HCT116 (cell line): ENCODE measurements around the gene PIP4K2A. TPM values are rescaled to one million over a fixed set of nuclear protein-coding genes. Genes with fewer than 3 reads are reported as not detected.

Experiments used
- ATAC-seq: fragments of 200-7000 bp; cut with Tn5 transposase; 2 replicates; pipeline ENCODE4 v1.9.1; 2020; ENCODE audit warnings: mild to moderate bottlenecking, moderate library complexity
- BruUV-seq: library from RNA; stranded (reverse); fragments of 400-500 nt; replicated peaks from 2 replicates; lab custom pipeline; 2021; lab: Mats Ljungman, UMichigan
- CTCF ChIA-PET: fragments of 300-600 bp; sonication (Branson Sonifier 250); formaldehyde crosslinking; loops from one replicate; lab custom pipeline; 2021; ENCODE audit warnings: antibody characterized with exemption; lab: Charles Lee
- POLR2A ChIA-PET: fragments of 300-600, 350-600 bp; sonication (Branson Sonifier 250); formaldehyde crosslinking; loops from one replicate; lab custom pipeline; 2021; ENCODE audit warnings: antibody characterized with exemption; lab: Charles Lee
- RAD21 ChIA-PET, 2 experiments: fragments of 300-600 bp; sonication (Branson Sonifier 250); formaldehyde crosslinking; loops; one replicate each; lab custom pipeline; 2023; ENCODE audit warnings: low total read pairs in 2 of 2; ENCODE audit not compliant: uncharacterized antibody in 2 of 2, unreplicated experiment in 2 of 2, low non-redundant PET in 1 of 2; lab: Charles Lee
- DNase-seq: peaks from one replicate; pipeline ENCODE4 v3.0.0-alpha.2; 2010; ENCODE audit warnings: low read depth, low spot score
- H2AFZ ChIP-seq: fragments of 200-600 bp; shearing (Covaris generic), sonication (generic); 2 replicates; pipeline ENCODE4 v1.6.1; 2017; ENCODE audit warnings: low read depth, mixed run types, mixed read lengths, antibody characterized with exemption, low read length; ENCODE audit not compliant: poor library complexity, severe bottlenecking
- H3K27ac ChIP-seq: 2 replicates; pipeline ENCODE4 v1.5.1; 2012; ENCODE audit warnings: low read depth, low read length
- H3K27me3 ChIP-seq: fragments of 200-600 bp; sonication (generic); 2 replicates; pipeline ENCODE4 v1.6.1; 2016; ENCODE audit warnings: mixed run types, low read length, mixed read lengths; ENCODE audit not compliant: insufficient read depth
- H3K36me3 ChIP-seq, 2 experiments: fragments of 200-500 bp in 1 of 2; fragments of 200-600 bp in 1 of 2; sonication (Bioruptor generic) in 1 of 2; sonication (generic) in 1 of 2; 2 replicates each; pipeline versions ENCODE4 v1.5.1 to v1.6.1; 2014 to 2016; ENCODE audit warnings: low read length in 2 of 2, inconsistent platforms in 1 of 2, mixed read lengths in 1 of 2, mixed run types in 1 of 2; ENCODE audit not compliant: insufficient read depth in 2 of 2, control insufficient read depth in 1 of 2
- H3K4me1 ChIP-seq, 2 experiments: fragments of 200-600 bp in 1 of 2; sonication (generic) in 1 of 2; 2 replicates each; pipeline versions ENCODE4 v1.5.1 to v1.6.1; 2012 to 2017; ENCODE audit warnings: low read length in 2 of 2, inconsistent platforms in 1 of 2, mild to moderate bottlenecking in 1 of 2, mixed read lengths in 1 of 2, mixed run types in 1 of 2, moderate library complexity in 1 of 2; ENCODE audit not compliant: insufficient read depth in 2 of 2, control insufficient read depth in 1 of 2
- H3K4me2 ChIP-seq: fragments of 200-600 bp; sonication (generic); 2 replicates; pipeline ENCODE4 v1.6.1; 2017; ENCODE audit warnings: mixed run types, low read length, mixed read lengths
- H3K4me3 ChIP-seq, 2 experiments: fragments of 200-600 bp in 1 of 2; sonication (generic) in 1 of 2; replicated peaks in 1 of 2; 2 replicates each; pipeline ENCODE4 v1.5.1; 2011 to 2016; ENCODE audit warnings: low read length in 2 of 2, control low read depth in 1 of 2, low read depth in 1 of 2, mild to moderate bottlenecking in 1 of 2, mixed read lengths in 1 of 2, mixed run types in 1 of 2
- H3K79me2 ChIP-seq: fragments of 200-600 bp; sonication (generic); 2 replicates; pipeline ENCODE4 v1.6.1; 2017; ENCODE audit warnings: mild to moderate bottlenecking, mixed run types, low read length, moderate library complexity, mixed read lengths; ENCODE audit not compliant: insufficient read depth
- H3K9ac ChIP-seq: fragments of 200-600 bp; sonication (generic); 2 replicates; pipeline ENCODE4 v1.6.1; 2016; ENCODE audit warnings: low read length, mixed read lengths
- H3K9me2 ChIP-seq: fragments of 200-600 bp; sonication (generic), shearing (Covaris generic); 2 replicates; pipeline ENCODE4 v1.6.1; 2017; ENCODE audit warnings: mixed run types, mild to moderate bottlenecking, moderate library complexity; ENCODE audit not compliant: insufficient read depth
- H3K9me3 ChIP-seq, 2 experiments: fragments of 200-500 bp in 1 of 2; fragments of 200-600 bp in 1 of 2; sonication (Bioruptor generic) in 1 of 2; sonication (generic) in 1 of 2; 2 replicates each; pipeline ENCODE4 v1.6.1; 2014 to 2017; ENCODE audit warnings: low read length in 2 of 2, mixed read lengths in 2 of 2, inconsistent platforms in 1 of 2, low read depth in 1 of 2, mild to moderate bottlenecking in 1 of 2, mixed run types in 1 of 2, moderate library complexity in 1 of 2; ENCODE audit not compliant: control insufficient read depth in 1 of 2, insufficient read depth in 1 of 2
- H4K20me1 ChIP-seq: fragments of 200-600 bp; sonication (generic), shearing (Covaris generic); 2 replicates; pipeline ENCODE4 v1.6.1; 2017; ENCODE audit warnings: mixed run types, mild to moderate bottlenecking, moderate library complexity; ENCODE audit not compliant: insufficient read depth
- ATF3 ChIP-seq: IDR thresholded peaks from 2 replicates; pipeline ENCODE4 v1.6.1; 2012
- CTCF ChIP-seq, 3 experiments: fragments of 200-600 bp in 1 of 3; sonication (generic) in 1 of 3; IDR thresholded peaks in 2 of 3; conservative IDR thresholded peaks in 1 of 3; 2 replicates each; pipeline ENCODE4 v1.5.1; 2012 to 2017; ENCODE audit warnings: low read depth in 2 of 3, low read length in 2 of 3, antibody characterized with exemption in 1 of 3, borderline replicate concordance in 1 of 3, control low read depth in 1 of 3, mild to moderate bottlenecking in 1 of 3, mixed read lengths in 1 of 3, mixed run types in 1 of 3, moderate library complexity in 1 of 3; ENCODE audit not compliant: insufficient read depth in 1 of 3
- EZH2 ChIP-seq: fragments of 200-600 bp; sonication (generic); IDR thresholded peaks from 2 replicates; pipeline ENCODE4 v1.6.1; 2017; ENCODE audit warnings: antibody characterized with exemption, mixed run types
- FOSL1 ChIP-seq: IDR thresholded peaks from 2 replicates; pipeline ENCODE4 v1.6.1; 2012; ENCODE audit warnings: low read depth
- JUND ChIP-seq: IDR thresholded peaks from 2 replicates; pipeline ENCODE4 v1.6.1; 2012
- MAX ChIP-seq: IDR thresholded peaks from 2 replicates; pipeline ENCODE4 v1.6.1; 2012
- POLR2A ChIP-seq: IDR thresholded peaks from 2 replicates; pipeline ENCODE4 v1.7.0; 2011; ENCODE audit warnings: borderline replicate concordance; ENCODE audit not compliant: insufficient read depth, insufficient read length; ENCODE audit errors: extremely low read depth
- POLR2AphosphoS5 ChIP-seq: IDR thresholded peaks from 2 replicates; pipeline ENCODE4 v1.6.1; 2011; ENCODE audit warnings: mild to moderate bottlenecking, low read depth, low read length, moderate library complexity
- RAD21 ChIP-seq: IDR thresholded peaks from 2 replicates; pipeline ENCODE4 v1.6.1; 2012; ENCODE audit warnings: low read depth, mild to moderate bottlenecking
- REST ChIP-seq: IDR thresholded peaks from 2 replicates; pipeline ENCODE4 v1.6.1; 2012; ENCODE audit warnings: low read depth
- SP1 ChIP-seq: IDR thresholded peaks from 2 replicates; pipeline ENCODE4 v1.6.1; 2012; ENCODE audit warnings: low read depth
- YY1 ChIP-seq: IDR thresholded peaks from 2 replicates; pipeline ENCODE4 v1.6.1; 2011; ENCODE audit warnings: low read length, low read depth, moderate library complexity, mild to moderate bottlenecking; ENCODE audit not compliant: insufficient replicate concordance; ENCODE audit errors: extremely low read depth
- ZBTB33 ChIP-seq: IDR thresholded peaks from 2 replicates; pipeline ENCODE4 v1.6.1; 2011; ENCODE audit warnings: mild to moderate bottlenecking, low read length, moderate library complexity; ENCODE audit not compliant: insufficient replicate concordance; ENCODE audit errors: extremely low read depth
- intact Hi-C: fragments of 100-400 bp; cut with micrococcal nuclease; formaldehyde crosslinking; loops from 2 replicates; pipeline ENCODE4 v1.10.0; 2022
- total RNA-seq: library from RNA; stranded (reverse); gene quantifications from one replicate; pipeline ENCODE4 v1.2.1, GENCODE V29; 2021; ENCODE audit not compliant: unreplicated experiment

The PIP4K2A gene
- total RNA-seq, 1 experiment from 2014 or later: 41.9 TPM

- no TSS peak for BruUV-seq
Observed at GRCh38 chr10:22491480-22491879, 222.9 kb downstream of the PIP4K2A start.

More at GRCh38 chr10:22491480-22491879, 222.9 kb downstream of the PIP4K2A start:
- Histone ChIP-seq H3K27ac (no peak overlapping the region), H3K4me3 (no peak overlapping the region), H3K36me3 (no peaks in the 10 kb centered on the region), H3K9ac (no peak overlapping the region), H2AFZ (no peak overlapping the region), H3K27me3 (no peaks in the 10 kb centered on the region), H4K20me1 (no peaks in the 10 kb centered on the region), H3K4me1 (no peaks in the 10 kb centered on the region), H3K79me2 (no peaks in the 10 kb centered on the region), H3K4me2 (no peak overlapping the region), H3K9me2 (no peaks in the 10 kb centered on the region), H3K9me3 (no peaks in the 10 kb centered on the region)
- ATAC-seq (no peak), DNase-seq (no peak)
- RAD21 ChIA-PET: no interaction called here
- POLR2A ChIA-PET: interaction anchor here (1.3 kb wide), 1 partner anchor 9 kb away, joined by 3 read pairs; no protein-coding TSS in a partner anchor
- CTCF ChIA-PET: no interaction called here
- TF ChIP-seq MAX (no peak), SP1 (no peak), POLR2AphosphoS5 (no peak), FOSL1 (no peak), ATF3 (no peak), POLR2A (no peak), REST (no peak), EZH2 (no peak), JUND (no peak), RAD21 (no peak), YY1 (no peak), ZBTB33 (no peak), CTCF (IDR thresholded peaks at IDR 0.05 in 2 of 3, conservative IDR thresholded peaks at IDR 0.05 in 1 of 3; ENCODE audit: borderline replicate concordance in 1 of 3, insufficient read depth in 1 of 3, low read depth in 2 of 3, low read length in 2 of 3) (no peak)
- intact Hi-C loops: no loop called here
